ENCODE measurements around the gene GZMM.
A peak's percentile ranks its signal among the peaks of the same experiment; 100 is the strongest.

Gene GZMM

GRCh38 chr19:524062-524674 lies 19.7 kb upstream of the GZMM start:
- no peak overlapping the region for H3K27ac ChIP-seq (ENCODE audit: extremely low read depth, low read depth, low read length)
- H3K4me1 ChIP-seq (ENCODE audit: control insufficient read depth, insufficient read depth, low read length), result no peaks in the 10 kb centered on the region
- H3K4me3 ChIP-seq (ENCODE audit: low read depth, low read length), result no peak overlapping the region
- TF ChIP-seq, protein P1, sequence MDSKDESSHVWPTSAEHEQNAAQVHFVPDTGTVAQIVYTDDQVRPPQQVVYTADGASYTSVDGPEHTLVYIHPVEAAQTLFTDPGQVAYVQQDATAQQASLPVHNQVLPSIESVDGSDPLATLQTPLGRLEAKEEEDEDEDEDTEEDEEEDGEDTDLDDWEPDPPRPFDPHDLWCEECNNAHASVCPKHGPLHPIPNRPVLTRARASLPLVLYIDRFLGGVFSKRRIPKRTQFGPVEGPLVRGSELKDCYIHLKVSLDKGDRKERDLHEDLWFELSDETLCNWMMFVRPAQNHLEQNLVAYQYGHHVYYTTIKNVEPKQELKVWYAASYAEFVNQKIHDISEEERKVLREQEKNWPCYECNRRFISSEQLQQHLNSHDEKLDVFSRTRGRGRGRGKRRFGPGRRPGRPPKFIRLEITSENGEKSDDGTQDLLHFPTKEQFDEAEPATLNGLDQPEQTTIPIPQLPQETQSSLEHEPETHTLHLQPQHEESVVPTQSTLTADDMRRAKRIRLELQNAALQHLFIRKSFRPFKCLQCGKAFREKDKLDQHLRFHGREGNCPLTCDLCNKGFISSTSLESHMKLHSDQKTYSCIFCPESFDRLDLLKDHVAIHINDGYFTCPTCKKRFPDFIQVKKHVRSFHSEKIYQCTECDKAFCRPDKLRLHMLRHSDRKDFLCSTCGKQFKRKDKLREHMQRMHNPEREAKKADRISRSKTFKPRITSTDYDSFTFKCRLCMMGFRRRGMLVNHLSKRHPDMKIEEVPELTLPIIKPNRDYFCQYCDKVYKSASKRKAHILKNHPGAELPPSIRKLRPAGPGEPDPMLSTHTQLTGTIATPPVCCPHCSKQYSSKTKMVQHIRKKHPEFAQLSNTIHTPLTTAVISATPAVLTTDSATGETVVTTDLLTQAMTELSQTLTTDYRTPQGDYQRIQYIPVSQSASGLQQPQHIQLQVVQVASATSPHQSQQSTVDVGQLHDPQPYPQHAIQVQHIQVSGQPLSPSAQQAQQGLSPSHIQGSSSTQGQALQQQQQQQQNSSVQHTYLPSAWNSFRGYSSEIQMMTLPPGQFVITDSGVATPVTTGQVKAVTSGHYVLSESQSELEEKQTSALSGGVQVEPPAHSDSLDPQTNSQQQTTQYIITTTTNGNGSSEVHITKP (tag by site-specific recombination; IDR thresholded peaks at IDR 0.05), result peak; percentile 74
- TF ChIP-seq ZNF138 (tag by site-specific recombination; IDR thresholded peaks at IDR 0.05; ENCODE audit: borderline replicate concordance) (no peak), ZNF501 (tag by site-specific recombination; IDR thresholded peaks at IDR 0.05) (no peak), ZNF76 (tag by site-specific recombination; IDR thresholded peaks at IDR 0.05; ENCODE audit: borderline replicate concordance, low read depth) (peak; percentile 16; the same call in 1 of the 2 replicates), ZFHX2 (tag by site-specific recombination; conservative IDR thresholded peaks at IDR 0.05) (0 out of 2 replicates have a peak, but pooled peaks have one; percentile 12), ZNF660 (tag by site-specific recombination; IDR thresholded peaks at IDR 0.05) (no peak), GLIS1 (tag by site-specific recombination; IDR thresholded peaks at IDR 0.05) (no peak), ZNF24 (tag by site-specific recombination; IDR thresholded peaks at IDR 0.05) (no peak), YY1 (tag by site-specific recombination; IDR thresholded peaks at IDR 0.05) (no peak), ZNF449 (tag by site-specific recombination; IDR thresholded peaks at IDR 0.05) (no peak), OSR2 (tag by site-specific recombination; IDR thresholded peaks at IDR 0.05) (0 out of 2 replicates have a peak, but pooled peaks have one; percentile 23), ZNF837 (tag by site-specific recombination; IDR thresholded peaks at IDR 0.05) (no peak), KLF8 (tag by site-specific recombination; IDR thresholded peaks at IDR 0.05) (0 out of 2 replicates have a peak, but pooled peaks have one; percentile 23), KLF1 (tag by site-specific recombination; IDR thresholded peaks at IDR 0.05) (peak; percentile 57; the same call in 1 of the 2 replicates), ZBTB48 (tag by site-specific recombination; IDR thresholded peaks at IDR 0.05) (peak; percentile 42; the same call in 1 of the 2 replicates), ZNF335 (tag by site-specific recombination; conservative IDR thresholded peaks at IDR 0.05) (no peak), ZNF132 (tag by site-specific recombination; IDR thresholded peaks at IDR 0.05; ENCODE audit: borderline replicate concordance) (no peak), PATZ1 (tag by site-specific recombination; IDR thresholded peaks at IDR 0.05) (peak; percentile 28), TCF7L2 (IDR thresholded peaks at IDR 0.05; ENCODE audit: borderline replicate concordance, low read depth, low read length) (no peak), ZNF121 (tag by site-specific recombination; IDR thresholded peaks at IDR 0.05) (no peak), ZNF112 (tag by site-specific recombination; IDR thresholded peaks at IDR 0.05) (no peak)
- TF ChIP-seq, protein P2, sequence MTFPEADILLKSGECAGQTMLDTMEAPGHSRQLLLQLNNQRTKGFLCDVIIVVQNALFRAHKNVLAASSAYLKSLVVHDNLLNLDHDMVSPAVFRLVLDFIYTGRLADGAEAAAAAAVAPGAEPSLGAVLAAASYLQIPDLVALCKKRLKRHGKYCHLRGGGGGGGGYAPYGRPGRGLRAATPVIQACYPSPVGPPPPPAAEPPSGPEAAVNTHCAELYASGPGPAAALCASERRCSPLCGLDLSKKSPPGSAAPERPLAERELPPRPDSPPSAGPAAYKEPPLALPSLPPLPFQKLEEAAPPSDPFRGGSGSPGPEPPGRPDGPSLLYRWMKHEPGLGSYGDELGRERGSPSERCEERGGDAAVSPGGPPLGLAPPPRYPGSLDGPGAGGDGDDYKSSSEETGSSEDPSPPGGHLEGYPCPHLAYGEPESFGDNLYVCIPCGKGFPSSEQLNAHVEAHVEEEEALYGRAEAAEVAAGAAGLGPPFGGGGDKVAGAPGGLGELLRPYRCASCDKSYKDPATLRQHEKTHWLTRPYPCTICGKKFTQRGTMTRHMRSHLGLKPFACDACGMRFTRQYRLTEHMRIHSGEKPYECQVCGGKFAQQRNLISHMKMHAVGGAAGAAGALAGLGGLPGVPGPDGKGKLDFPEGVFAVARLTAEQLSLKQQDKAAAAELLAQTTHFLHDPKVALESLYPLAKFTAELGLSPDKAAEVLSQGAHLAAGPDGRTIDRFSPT (tag by site-specific recombination; IDR thresholded peaks at IDR 0.05), result peak; percentile 41; the same call in 1 of the 2 replicates
- TF ChIP-seq, protein P3, sequence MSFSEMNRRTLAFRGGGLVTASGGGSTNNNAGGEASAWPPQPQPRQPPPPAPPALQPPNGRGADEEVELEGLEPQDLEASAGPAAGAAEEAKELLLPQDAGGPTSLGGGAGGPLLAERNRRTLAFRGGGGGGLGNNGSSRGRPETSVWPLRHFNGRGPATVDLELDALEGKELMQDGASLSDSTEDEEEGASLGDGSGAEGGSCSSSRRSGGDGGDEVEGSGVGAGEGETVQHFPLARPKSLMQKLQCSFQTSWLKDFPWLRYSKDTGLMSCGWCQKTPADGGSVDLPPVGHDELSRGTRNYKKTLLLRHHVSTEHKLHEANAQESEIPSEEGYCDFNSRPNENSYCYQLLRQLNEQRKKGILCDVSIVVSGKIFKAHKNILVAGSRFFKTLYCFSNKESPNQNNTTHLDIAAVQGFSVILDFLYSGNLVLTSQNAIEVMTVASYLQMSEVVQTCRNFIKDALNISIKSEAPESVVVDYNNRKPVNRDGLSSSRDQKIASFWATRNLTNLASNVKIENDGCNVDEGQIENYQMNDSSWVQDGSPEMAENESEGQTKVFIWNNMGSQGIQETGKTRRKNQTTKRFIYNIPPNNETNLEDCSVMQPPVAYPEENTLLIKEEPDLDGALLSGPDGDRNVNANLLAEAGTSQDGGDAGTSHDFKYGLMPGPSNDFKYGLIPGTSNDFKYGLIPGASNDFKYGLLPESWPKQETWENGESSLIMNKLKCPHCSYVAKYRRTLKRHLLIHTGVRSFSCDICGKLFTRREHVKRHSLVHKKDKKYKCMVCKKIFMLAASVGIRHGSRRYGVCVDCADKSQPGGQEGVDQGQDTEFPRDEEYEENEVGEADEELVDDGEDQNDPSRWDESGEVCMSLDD (tag by site-specific recombination; IDR thresholded peaks at IDR 0.05), result peak; percentile 34; the same call in 1 of the 2 replicates
- H3K9me3 ChIP-seq (ENCODE audit: control insufficient read depth, insufficient read depth, low read depth, low read length), result no peaks in the 10 kb centered on the region
- CTCF ChIA-PET, result interaction anchor here (0.9 to 1.3 kb wide), 3 partner anchors 13 to 62 kb away, joined by 3 to 4 read pairs (median 3); no protein-coding TSS in a partner anchor
- H3K36me3 ChIP-seq (ENCODE audit: control insufficient read depth in 2 of 2, insufficient read depth in 1 of 2, low read length in 2 of 2), result no peaks in the 10 kb centered on the region
- POLR2A ChIA-PET, result interaction anchor here (0.7 to 0.9 kb wide), 2 partner anchors 8 to 16 kb away, joined by 4 read pairs; no protein-coding TSS in a partner anchor
